Endothelial cell of umbilical vein (primary cell): ENCODE data around the gene SYTL3. TPM values are rescaled to one million over a fixed set of nuclear protein-coding genes. Genes with fewer than 3 reads are reported as not detected.

Experiments used
- BruUV-seq: library from RNA; stranded (reverse); fragments of 400-500 nt; replicated peaks from 2 replicates; lab custom pipeline; 2021; lab: Mats Ljungman, UMichigan
- CTCF ChIA-PET: fragments of 300-600, 350-600 bp; sonication (Branson Sonifier 250); formaldehyde crosslinking; loops from one replicate; lab custom pipeline; 2021; ENCODE audit warnings: antibody characterized with exemption, inconsistent platforms; lab: Charles Lee
- POLR2A ChIA-PET: fragments of 300-600, 350-600 bp; sonication (Branson Sonifier 250); formaldehyde crosslinking; loops from one replicate; lab custom pipeline; 2021; ENCODE audit warnings: antibody characterized with exemption, inconsistent platforms; lab: Charles Lee
- DNase-seq: peaks from one replicate; pipeline ENCODE4 v3.0.0-alpha.2; 2011; ENCODE audit warnings: low read depth, low spot score
- FAIRE-seq: peaks from 2 replicates; lab custom pipeline; 2011; peaks lifted over from hg19 to GRCh38; lab: Jason Lieb, UNC
- H2AFZ ChIP-seq: 2 replicates; pipeline ENCODE4 v1.6.0; 2012; ENCODE audit warnings: low read depth, low read length, control low read depth, inconsistent platforms
- H3K27ac ChIP-seq: 2 replicates; pipeline ENCODE4 v1.5.1; 2011; ENCODE audit warnings: low read depth, mild to moderate bottlenecking, control low read depth, low read length, moderate library complexity; ENCODE audit not compliant: insufficient read depth
- H3K27me3 ChIP-seq, 2 experiments: 2 replicates each; pipeline versions ENCODE4 v1.6.0 to v1.6.1; 2011; ENCODE audit warnings: low read length in 2 of 2, mixed read lengths in 1 of 2; ENCODE audit not compliant: control insufficient read depth in 2 of 2, insufficient read depth in 2 of 2
- H3K36me3 ChIP-seq, 2 experiments: 2 replicates in 1 of 2; 3 replicates in 1 of 2; pipeline ENCODE4 v1.5.1; 2011; ENCODE audit warnings: low read length in 2 of 2, mild to moderate bottlenecking in 1 of 2, moderate library complexity in 1 of 2; ENCODE audit not compliant: control insufficient read depth in 2 of 2, insufficient read depth in 2 of 2; ENCODE audit errors: extremely low read depth in 1 of 2
- H3K4me1 ChIP-seq: 3 replicates; pipeline ENCODE4 v1.5.1; 2011; ENCODE audit warnings: mild to moderate bottlenecking, low read length; ENCODE audit not compliant: control insufficient read depth, insufficient read depth; ENCODE audit errors: extremely low read depth
- H3K4me2 ChIP-seq: 2 replicates; pipeline ENCODE4 v1.6.1; 2011; ENCODE audit warnings: low read length, control low read depth, mixed read lengths; ENCODE audit not compliant: insufficient read depth
- H3K4me3 ChIP-seq, 3 experiments: fragments of 200-600 bp in 1 of 3; sonication (generic), shearing (Covaris generic) in 1 of 3; replicated peaks in 1 of 3; 2 replicates each; pipeline ENCODE4 v1.5.1; 2011 to 2016; ENCODE audit warnings: control low read depth in 3 of 3, low read length in 3 of 3, mild to moderate bottlenecking in 2 of 3, inconsistent platforms in 1 of 3, low read depth in 1 of 3, moderate library complexity in 1 of 3; ENCODE audit not compliant: insufficient read depth in 1 of 3
- H3K79me2 ChIP-seq: 2 replicates; pipeline ENCODE4 v1.6.0; 2012; ENCODE audit warnings: low read length, inconsistent platforms; ENCODE audit not compliant: control insufficient read depth, insufficient read depth
- H3K9ac ChIP-seq: replicated peaks from 2 replicates; pipeline ENCODE3; 2011; ENCODE audit warnings: low read length, control low read depth; ENCODE audit not compliant: insufficient read depth; ENCODE audit errors: extremely low read depth
- H3K9me1 ChIP-seq: replicated peaks from 3 replicates; pipeline ENCODE4 v1.6.0; 2011; ENCODE audit warnings: mild to moderate bottlenecking, low read length; ENCODE audit not compliant: control insufficient read depth, insufficient read depth; ENCODE audit errors: extremely low read depth
- H3K9me3 ChIP-seq: replicated peaks from 2 replicates; pipeline ENCODE4 v1.5.1; 2012; ENCODE audit warnings: low read length, inconsistent platforms; ENCODE audit not compliant: control insufficient read depth, insufficient read depth
- H4K20me1 ChIP-seq: replicated peaks from 2 replicates; pipeline ENCODE3; 2011; ENCODE audit warnings: mild to moderate bottlenecking, low read length; ENCODE audit not compliant: control insufficient read depth, insufficient read depth; ENCODE audit errors: extremely low read depth
- EZH2 ChIP-seq: IDR thresholded peaks from 2 replicates; pipeline ENCODE4 v1.6.1; 2012; ENCODE audit warnings: borderline replicate concordance, low read depth, mild to moderate bottlenecking, moderate library complexity, low read length, inconsistent platforms; ENCODE audit not compliant: severe bottlenecking
- FOS ChIP-seq: IDR thresholded peaks from 2 replicates; pipeline ENCODE4 v1.6.1; 2011; ENCODE audit warnings: mild to moderate bottlenecking, low read length, moderate library complexity, borderline replicate concordance; ENCODE audit not compliant: insufficient read depth
- GATA2 ChIP-seq: IDR thresholded peaks from 2 replicates; pipeline ENCODE4 v1.7.0; 2011; ENCODE audit warnings: low read depth, mild to moderate bottlenecking, moderate library complexity, mixed read lengths, low read length; ENCODE audit not compliant: insufficient read length, insufficient read depth
- MYC ChIP-seq: IDR thresholded peaks from one replicate; pipeline ENCODE4 v1.6.1; 2011; ENCODE audit warnings: mild to moderate bottlenecking, low read depth, low read length
- POLR2A ChIP-seq: IDR thresholded peaks from 2 replicates; pipeline ENCODE4 v1.6.1; 2012; ENCODE audit warnings: low read depth, mild to moderate bottlenecking, control low read depth, low read length
- POLR2AphosphoS5 ChIP-seq: IDR thresholded peaks from 2 replicates; pipeline ENCODE4 v1.6.1; 2012; ENCODE audit warnings: low read depth, mild to moderate bottlenecking, control low read depth, low read length, moderate library complexity; ENCODE audit not compliant: insufficient read depth
- dilution Hi-C: fragments of 300-500 bp; cut with MboI; formaldehyde crosslinking; loops from one replicate; pipeline ENCODE4 v1.15.0; 2019; ENCODE audit warnings: low sequenced_read_pairs; ENCODE audit not compliant: extremely low pct_ligation_motif_present
- intact Hi-C: fragments of 100-400 bp; cut with micrococcal nuclease; formaldehyde crosslinking; loops from one replicate; pipeline ENCODE4 v1.10.0; 2022
- polyA plus RNA-seq, 4 experiments: library from polyadenylated mRNA; depleted of rRNA in 3 of 4; stranded (reverse) in 3 of 4; unstranded in 1 of 4; fragments of >200 nt; gene quantifications; 2 replicates each; pipeline versions ENCODE4 v1.2.1 to v1.2.3, GENCODE V29; 2011 to 2012; ENCODE audit warnings: missing spikeins in 1 of 4
- total RNA-seq: library from RNA; stranded (reverse); gene quantifications from 2 replicates; pipeline ENCODE4 v1.2.3, GENCODE V29; 2021
- TF ChIP-seq, protein P1 (sequence below), 2 donors: IDR thresholded peaks; 1 replicate in 1 of 2; 2 replicates in 1 of 2; pipeline ENCODE4 v1.5.1; 2011; ENCODE audit warnings: low read length in 2 of 2, mild to moderate bottlenecking in 2 of 2, moderate library complexity in 2 of 2, control low read depth in 1 of 2, inconsistent platforms in 1 of 2, low read depth in 1 of 2; ENCODE audit not compliant: insufficient read depth in 1 of 2; ENCODE audit errors: extremely low read depth in 1 of 2

SYTL3 gene
- total and polyA plus RNA-seq, 2 donors (not counting 3 experiments of a cell fraction or from before 2014, with no cell fraction given) = 0.59 to 0.77 TPM

DNA sequence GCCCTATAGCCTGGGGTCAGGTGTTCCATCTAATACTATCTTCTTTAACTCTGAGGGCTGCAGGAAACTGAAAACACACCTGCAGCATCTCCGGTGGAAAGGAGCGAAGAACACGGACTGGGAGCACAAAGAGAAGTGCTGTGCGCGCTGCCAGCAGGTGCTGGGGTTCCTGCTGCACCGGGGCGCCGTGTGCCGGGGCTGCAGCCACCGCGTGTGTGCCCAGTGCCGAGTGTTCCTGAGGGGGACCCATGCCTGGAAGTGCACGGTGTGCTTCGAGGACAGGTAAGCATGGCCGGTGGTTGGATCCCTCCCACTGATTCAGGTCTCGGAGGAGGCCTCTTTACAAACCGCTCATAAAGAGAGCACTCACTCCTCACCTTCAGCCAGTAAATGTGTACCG is 15.5 kb downstream of the SYTL3 start:
- POLR2A ChIA-PET = no interaction called here
- no peak overlapping the region for H3K27ac ChIP-seq
- H3K27me3 ChIP-seq = peaks cover 21 to 26% of the 10 kb centered on the region in 2 experiments
- DNase-seq = no peak
- H2AFZ ChIP-seq = no peak overlapping the region
- intact Hi-C loops = no loop called here
- no peak overlapping the region for H3K9ac ChIP-seq
- FAIRE-seq = no peak
- H3K36me3 ChIP-seq = no peaks in the 10 kb centered on the region
- no peaks in the 10 kb centered on the region for H4K20me1 ChIP-seq
- H3K79me2 ChIP-seq = no peaks in the 10 kb centered on the region
- no TSS peak for BruUV-seq
- no peaks in the 10 kb centered on the region for H3K4me1 ChIP-seq
- no peak overlapping the region for H3K4me3 ChIP-seq
- no peaks in the 10 kb centered on the region for H3K9me3 ChIP-seq
- H3K4me2 ChIP-seq = no peak overlapping the region
- CTCF ChIA-PET = interaction anchor here (1.1 kb wide), 1 partner anchor 26 kb away, joined by 4 read pairs; no protein-coding TSS in a partner anchor
- dilution Hi-C loops = no loop called here
- no peaks in the 10 kb centered on the region for H3K9me1 ChIP-seq
- TF ChIP-seq POLR2A = no peak
- TF ChIP-seq, protein P1, sequence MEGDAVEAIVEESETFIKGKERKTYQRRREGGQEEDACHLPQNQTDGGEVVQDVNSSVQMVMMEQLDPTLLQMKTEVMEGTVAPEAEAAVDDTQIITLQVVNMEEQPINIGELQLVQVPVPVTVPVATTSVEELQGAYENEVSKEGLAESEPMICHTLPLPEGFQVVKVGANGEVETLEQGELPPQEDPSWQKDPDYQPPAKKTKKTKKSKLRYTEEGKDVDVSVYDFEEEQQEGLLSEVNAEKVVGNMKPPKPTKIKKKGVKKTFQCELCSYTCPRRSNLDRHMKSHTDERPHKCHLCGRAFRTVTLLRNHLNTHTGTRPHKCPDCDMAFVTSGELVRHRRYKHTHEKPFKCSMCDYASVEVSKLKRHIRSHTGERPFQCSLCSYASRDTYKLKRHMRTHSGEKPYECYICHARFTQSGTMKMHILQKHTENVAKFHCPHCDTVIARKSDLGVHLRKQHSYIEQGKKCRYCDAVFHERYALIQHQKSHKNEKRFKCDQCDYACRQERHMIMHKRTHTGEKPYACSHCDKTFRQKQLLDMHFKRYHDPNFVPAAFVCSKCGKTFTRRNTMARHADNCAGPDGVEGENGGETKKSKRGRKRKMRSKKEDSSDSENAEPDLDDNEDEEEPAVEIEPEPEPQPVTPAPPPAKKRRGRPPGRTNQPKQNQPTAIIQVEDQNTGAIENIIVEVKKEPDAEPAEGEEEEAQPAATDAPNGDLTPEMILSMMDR (IDR thresholded peaks at IDR 0.05; ENCODE audit: extremely low read depth in 1 of 2, insufficient read depth in 1 of 2, low read depth in 1 of 2, low read length in 2 of 2) = no peak

DNA sequence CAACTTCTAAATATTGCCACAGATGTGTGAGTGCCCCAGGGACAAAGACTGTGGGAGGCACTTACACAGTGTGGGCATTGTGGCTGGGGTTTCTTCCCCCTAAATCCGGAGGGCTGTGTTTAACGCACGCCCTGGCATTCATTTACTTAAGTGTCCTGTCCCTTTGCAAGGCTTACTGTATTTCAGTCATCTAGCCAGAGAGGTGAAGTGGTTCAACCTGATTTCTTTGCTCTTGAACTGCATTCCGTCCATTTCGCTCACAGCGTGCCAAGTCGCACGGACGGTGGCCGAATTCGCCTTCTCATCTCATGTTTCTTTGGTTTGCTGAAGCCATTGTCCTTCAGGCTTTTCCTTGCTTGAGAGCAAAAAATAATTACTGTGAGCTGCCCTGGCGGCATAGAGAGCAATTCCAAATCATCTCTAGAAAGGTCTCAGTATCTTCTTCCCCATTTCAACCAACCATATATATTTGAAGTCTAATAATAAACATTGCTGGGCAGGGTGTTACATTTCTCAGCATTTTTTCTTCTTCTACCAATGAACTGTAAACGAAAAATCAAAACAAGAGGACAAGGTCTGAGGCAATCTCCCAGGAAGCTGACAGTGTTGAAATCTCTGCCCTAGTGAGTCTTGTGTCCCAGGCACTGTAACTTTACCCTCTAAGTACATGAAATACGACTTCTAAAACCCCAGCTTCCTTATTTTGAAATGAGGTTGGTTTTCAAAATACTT is 16.9 kb downstream of the SYTL3 start:
- H3K9me3 ChIP-seq = no peaks in the 10 kb centered on the region
- peaks cover 19 to 26% of the 10 kb centered on the region in 2 experiments for H3K27me3 ChIP-seq
- no peaks in the 10 kb centered on the region for H3K9me1 ChIP-seq
- no peaks in the 10 kb centered on the region for H3K4me1 ChIP-seq
- intact Hi-C loops = no loop called here
- DNase-seq = no peak
- ChIA-PET POLR2A (no interaction called here), CTCF (interaction anchor here (0.9 to 1.1 kb wide), 1 partner anchor 25 kb away, joined by 4 read pairs; no protein-coding TSS in a partner anchor)
- no peaks in the 10 kb centered on the region for H3K79me2 ChIP-seq
- BruUV-seq = no TSS peak
- no peaks in the 10 kb centered on the region for H3K36me3 ChIP-seq
- H3K4me3 ChIP-seq = no peak overlapping the region
- TF ChIP-seq POLR2AphosphoS5 = no peak
- TF ChIP-seq, protein P1 (IDR thresholded peaks at IDR 0.05; ENCODE audit: extremely low read depth in 1 of 2, insufficient read depth in 1 of 2, low read depth in 1 of 2, low read length in 2 of 2) = no peak
- TF ChIP-seq POLR2A = no peak
- no peak for TF ChIP-seq MYC
- TF ChIP-seq FOS = no peak
- no peak for TF ChIP-seq EZH2
- no peak for TF ChIP-seq GATA2
- no peak for FAIRE-seq
- no peak overlapping the region for H3K27ac ChIP-seq
- no peak overlapping the region for H3K9ac ChIP-seq
- dilution Hi-C loops = no loop called here
- H2AFZ ChIP-seq = no peak overlapping the region
- H3K4me2 ChIP-seq = no peak overlapping the region
- H4K20me1 ChIP-seq = no peaks in the 10 kb centered on the region
